Trophoblast cell (in vitro differentiated cells and primary cell): ENCODE measurements around the gene ANXA6.

Source experiments
- DNase-seq, 2 donors: peaks; one replicate each; pipeline ENCODE4 v3.0.0-alpha.2; 2016
- H2AFZ ChIP-seq: 2 replicates; pipeline ENCODE4 v1.6.1; 2013; ENCODE audit warnings: low read length, moderate library complexity, mild to moderate bottlenecking; ENCODE audit not compliant: insufficient read depth, poor library complexity
- H2AK5ac ChIP-seq: 2 replicates; pipeline ENCODE4 v1.6.1; 2013; ENCODE audit warnings: mild to moderate bottlenecking, low read length
- H2BK120ac ChIP-seq: 2 replicates; pipeline ENCODE4 v1.6.1; 2013; ENCODE audit warnings: low read length, mild to moderate bottlenecking, moderate library complexity; ENCODE audit not compliant: insufficient read depth, poor library complexity
- H2BK12ac ChIP-seq: 2 replicates; pipeline ENCODE4 v1.6.1; 2013; ENCODE audit warnings: mild to moderate bottlenecking, low read length, moderate library complexity
- H2BK5ac ChIP-seq: 2 replicates; pipeline ENCODE4 v1.6.1; 2013; ENCODE audit warnings: low read length, low read depth, moderate library complexity, mild to moderate bottlenecking; ENCODE audit not compliant: poor library complexity
- H3K14ac ChIP-seq: 2 replicates; pipeline ENCODE4 v1.6.1; 2013; ENCODE audit warnings: mild to moderate bottlenecking, low read length
- H3K18ac ChIP-seq: 2 replicates; pipeline ENCODE4 v1.6.1; 2013; ENCODE audit warnings: mild to moderate bottlenecking, low read length
- H3K23ac ChIP-seq: 2 replicates; pipeline ENCODE4 v1.6.1; 2013; ENCODE audit warnings: low read length
- H3K27ac ChIP-seq: 2 replicates; pipeline ENCODE4 v1.5.1; 2013; ENCODE audit warnings: low read depth, mild to moderate bottlenecking, inconsistent platforms, low read length, moderate library complexity
- H3K27me3 ChIP-seq: 2 replicates; pipeline ENCODE4 v1.6.1; 2013; ENCODE audit warnings: inconsistent platforms, mild to moderate bottlenecking, low read length, moderate library complexity; ENCODE audit not compliant: insufficient read depth
- H3K36me3 ChIP-seq, 2 experiments: 1 replicate in 1 of 2; 2 replicates in 1 of 2; pipeline ENCODE4 v1.6.1; 2013; ENCODE audit warnings: low read length in 2 of 2, mild to moderate bottlenecking in 2 of 2, moderate library complexity in 1 of 2; ENCODE audit not compliant: insufficient read depth in 2 of 2, control insufficient read depth in 1 of 2
- H3K4ac ChIP-seq: 2 replicates; pipeline ENCODE4 v1.6.1; 2013; ENCODE audit warnings: low read depth, mild to moderate bottlenecking, low read length, moderate library complexity
- H3K4me1 ChIP-seq, 2 experiments: 1 replicate in 1 of 2; 2 replicates in 1 of 2; pipeline ENCODE4 v1.6.1; 2013; ENCODE audit warnings: low read length in 2 of 2, mild to moderate bottlenecking in 2 of 2, moderate library complexity in 1 of 2; ENCODE audit not compliant: insufficient read depth in 2 of 2, control insufficient read depth in 1 of 2
- H3K4me2 ChIP-seq: 2 replicates; pipeline ENCODE4 v1.6.1; 2013; ENCODE audit warnings: inconsistent platforms, mild to moderate bottlenecking, low read length, moderate library complexity
- H3K4me3 ChIP-seq: 2 replicates; pipeline ENCODE4 v1.5.1; 2013; ENCODE audit warnings: mild to moderate bottlenecking, low read depth, low read length, inconsistent platforms
- H3K79me1 ChIP-seq: one replicate; pipeline ENCODE4 v1.6.1; 2013; ENCODE audit warnings: low read length
- H3K79me2 ChIP-seq: 2 replicates; pipeline ENCODE4 v1.6.1; 2013; ENCODE audit warnings: low read length, mild to moderate bottlenecking; ENCODE audit not compliant: control insufficient read depth, insufficient read depth, poor library complexity
- H3K9ac ChIP-seq: 2 replicates; pipeline ENCODE4 v1.6.1; 2013; ENCODE audit warnings: mild to moderate bottlenecking, low read length
- H3K9me3 ChIP-seq: 2 replicates; pipeline ENCODE4 v1.6.1; 2013; ENCODE audit warnings: low read depth, mild to moderate bottlenecking, control low read depth, inconsistent platforms, low read length; ENCODE audit not compliant: insufficient read depth
- H4K12ac ChIP-seq: 2 replicates; pipeline ENCODE4 v1.6.1; 2013; ENCODE audit warnings: low read depth, mild to moderate bottlenecking, low read length, moderate library complexity
- H4K8ac ChIP-seq: 2 replicates; pipeline ENCODE4 v1.6.1; 2013; ENCODE audit warnings: low read depth, mild to moderate bottlenecking, low read length, moderate library complexity
- H4K91ac ChIP-seq: one replicate; pipeline ENCODE4 v1.6.1; 2013; ENCODE audit warnings: low read depth, mild to moderate bottlenecking, low read length, moderate library complexity
- WGBS: extraction: QIAGEN DNeasy Blood & Tissue Kit; methylation state at CpG from one replicate; pipeline ENCODE4 v1.1.7; 2013; ENCODE audit warnings: missing lambda C conversion rate; ENCODE audit not compliant: insufficient read length, insufficient coverage; ENCODE audit errors: extremely low coverage; 5-methylcytosine and 5-hydroxymethylcytosine counted together

The ANXA6 gene

DNA sequence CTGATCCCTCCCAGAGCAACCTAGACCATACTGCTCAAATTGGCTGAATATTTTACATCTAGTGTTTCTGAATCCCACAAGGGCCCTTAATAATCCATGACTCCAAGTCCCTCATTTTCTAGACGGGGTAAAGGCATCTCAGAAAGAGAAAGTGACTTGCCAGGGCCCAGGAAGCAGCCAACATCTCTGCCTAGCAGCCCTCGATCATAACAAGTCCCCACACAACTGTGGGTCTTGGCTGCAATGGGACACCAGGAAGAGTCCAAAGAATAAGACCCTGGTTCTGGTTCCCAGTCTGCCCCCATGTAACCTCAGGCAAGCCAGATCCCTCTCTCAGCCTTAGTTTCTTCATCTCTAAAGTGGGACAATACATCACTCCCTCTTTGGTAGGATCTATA lies 6.3 kb downstream of the ANXA6 start:
- no peak overlapping the region for H2BK12ac ChIP-seq
- H3K27me3 ChIP-seq: no peaks in the 10 kb centered on the region
- peaks cover 10 to 14% of the 10 kb centered on the region in 2 experiments for H3K4me1 ChIP-seq
- H3K79me1 ChIP-seq: no peaks in the 10 kb centered on the region
- no peak overlapping the region for H2AFZ ChIP-seq
- H3K18ac ChIP-seq: no peak overlapping the region
- H2BK5ac ChIP-seq: no peak overlapping the region
- H3K4me3 ChIP-seq: no peak overlapping the region
- H3K9ac ChIP-seq: no peak overlapping the region
- H3K23ac ChIP-seq: no peak overlapping the region
- no peak overlapping the region for H3K4me2 ChIP-seq
- H3K36me3 ChIP-seq: peaks cover 6 to 7% of the 10 kb centered on the region in 2 experiments
- DNase-seq: no peak
- no peak overlapping the region for H4K8ac ChIP-seq
- H2BK120ac ChIP-seq: no peak overlapping the region
- H2AK5ac ChIP-seq: no peak overlapping the region
- no peak overlapping the region for H3K27ac ChIP-seq
- no CpG with 5 or more reads among the region's 2 CpGs for WGBS
- H3K4ac ChIP-seq: no peak overlapping the region
- no peak overlapping the region for H4K91ac ChIP-seq
- H3K9me3 ChIP-seq: no peaks in the 10 kb centered on the region
- H3K79me2 ChIP-seq: no peaks in the 10 kb centered on the region
- H4K12ac ChIP-seq: no peak overlapping the region
- no peak overlapping the region for H3K14ac ChIP-seq

DNA sequence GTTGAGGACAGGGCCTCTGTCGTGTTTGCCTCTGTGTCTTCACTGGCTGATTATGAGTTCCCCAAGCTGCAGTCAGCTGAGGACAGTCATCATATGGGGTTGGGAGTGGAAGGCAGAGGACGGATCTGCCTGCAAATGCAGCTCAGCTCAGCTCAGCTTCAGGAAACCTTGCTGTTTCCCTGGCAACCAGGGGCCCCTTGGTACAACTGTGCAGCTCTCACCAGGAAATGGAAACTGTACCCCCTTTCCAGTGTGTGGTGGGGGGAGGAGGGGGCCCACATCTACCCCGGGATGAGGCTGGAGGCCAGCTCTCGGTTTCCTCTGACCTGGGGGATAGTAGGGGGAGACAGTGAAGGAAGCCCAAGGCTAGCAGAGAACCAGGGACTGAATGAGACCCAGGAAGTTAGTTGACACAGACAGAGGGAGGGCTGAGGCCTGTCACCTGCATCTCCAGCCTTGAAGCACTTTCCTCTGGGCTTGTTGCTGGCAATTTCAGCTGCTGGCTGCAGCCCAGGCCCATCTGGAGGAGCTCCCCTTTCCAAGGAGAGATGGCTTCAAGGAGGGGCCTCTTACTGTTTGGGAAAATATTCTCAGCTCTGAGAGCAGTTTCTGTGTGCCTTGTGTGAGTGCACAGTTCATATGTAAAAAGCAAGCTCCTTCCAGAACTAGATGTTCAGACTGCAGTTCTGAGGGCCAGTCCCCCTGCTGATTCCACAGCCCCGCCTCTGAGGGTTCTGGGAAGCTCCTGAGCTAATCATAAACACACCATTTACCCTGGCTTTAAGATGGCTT lies 6.9 kb downstream of the ANXA6 start:
- no peaks in the 10 kb centered on the region for H3K79me2 ChIP-seq
- DNase-seq: no peak
- peaks cover 7 to 11% of the 10 kb centered on the region in 2 experiments for H3K4me1 ChIP-seq
- H4K12ac ChIP-seq: no peak overlapping the region
- H2BK12ac ChIP-seq: no peak overlapping the region
- H3K4ac ChIP-seq: no peak overlapping the region
- H3K9me3 ChIP-seq: no peaks in the 10 kb centered on the region
- H3K79me1 ChIP-seq: no peaks in the 10 kb centered on the region
- H4K91ac ChIP-seq: no peak overlapping the region
- H2BK5ac ChIP-seq: no peak overlapping the region
- no peak overlapping the region for H3K18ac ChIP-seq
- no peak overlapping the region for H3K27ac ChIP-seq
- no peak overlapping the region for H3K9ac ChIP-seq
- H2AK5ac ChIP-seq: no peak overlapping the region
- H4K8ac ChIP-seq: no peak overlapping the region
- no peak overlapping the region for H3K4me3 ChIP-seq
- no peak overlapping the region for H2AFZ ChIP-seq
- no peak overlapping the region for H2BK120ac ChIP-seq
- no peak overlapping the region for H3K23ac ChIP-seq
- H3K27me3 ChIP-seq: no peaks in the 10 kb centered on the region
- H3K4me2 ChIP-seq: no peak overlapping the region
- H3K14ac ChIP-seq: no peak overlapping the region
- no CpG with 5 or more reads among the region's 5 CpGs for WGBS
- H3K36me3 ChIP-seq: peaks cover 7 to 9% of the 10 kb centered on the region in 2 experiments

DNA sequence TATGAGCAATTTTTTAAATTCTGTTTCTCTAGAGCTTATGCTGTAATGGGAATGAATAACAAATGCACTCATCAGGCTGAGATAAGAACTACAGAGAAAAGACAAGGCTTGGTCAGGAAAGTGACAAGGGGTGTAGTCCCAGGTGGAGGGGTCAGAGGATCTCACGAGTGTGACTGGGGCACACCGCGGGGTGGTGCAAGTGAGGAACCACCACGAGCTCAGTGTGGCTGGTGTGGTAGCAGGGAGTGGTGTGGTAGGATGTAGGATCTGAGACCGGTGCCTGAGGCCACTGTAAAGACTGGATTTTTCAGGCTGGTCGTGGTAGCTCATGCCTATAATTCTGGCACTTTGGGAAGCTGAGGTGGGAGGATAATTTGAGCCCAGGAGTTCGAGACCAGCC lies 9.0 kb downstream of the ANXA6 start:
- H3K79me1 ChIP-seq: no peaks in the 10 kb centered on the region

DNA sequence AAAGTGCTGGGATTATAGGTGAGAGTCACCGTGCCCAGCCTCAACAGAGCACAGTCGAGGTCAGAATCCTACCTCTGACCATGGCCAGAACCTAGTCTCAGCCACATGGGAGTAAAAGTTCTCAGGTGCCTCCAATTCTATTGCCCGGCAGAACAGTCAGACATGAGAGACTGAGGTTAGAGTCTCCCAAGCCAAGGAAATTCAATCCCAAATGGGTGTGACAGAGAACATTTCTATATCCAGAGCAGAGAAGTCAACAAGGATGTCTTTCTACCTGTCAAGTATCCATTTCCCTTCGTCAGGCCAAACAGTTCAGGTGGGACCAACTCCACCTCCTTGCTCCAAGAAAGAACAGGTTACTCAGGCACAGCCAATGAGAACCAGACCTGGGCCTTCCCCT lies 10.5 kb downstream of the ANXA6 start:
- H3K14ac ChIP-seq: no peak overlapping the region

More for the DNA sequence above, 9.0 kb downstream of the ANXA6 start:
- no CpG with 5 or more reads among the region's 7 CpGs for WGBS
- H2BK5ac ChIP-seq: no peak overlapping the region
- no peak overlapping the region for H3K14ac ChIP-seq
- H4K91ac ChIP-seq: no peak overlapping the region
- no peak overlapping the region for H2BK120ac ChIP-seq
- H3K27ac ChIP-seq: no peak overlapping the region
- H3K9me3 ChIP-seq: no peaks in the 10 kb centered on the region
- no peak overlapping the region for H3K4ac ChIP-seq
- H3K4me3 ChIP-seq: no peak overlapping the region
- H3K4me1 ChIP-seq: peaks cover 5 to 10% of the 10 kb centered on the region in 2 experiments
- peak in 1 of 2 donors; percentile 24 for DNase-seq
- H3K4me2 ChIP-seq: no peak overlapping the region
- H3K36me3 ChIP-seq: peaks cover 15 to 17% of the 10 kb centered on the region in 2 experiments
- H3K79me2 ChIP-seq: no peaks in the 10 kb centered on the region
- no peak overlapping the region for H2BK12ac ChIP-seq
- no peak overlapping the region for H2AFZ ChIP-seq
- H4K12ac ChIP-seq: no peak overlapping the region
- H3K9ac ChIP-seq: no peak overlapping the region
- no peak overlapping the region for H3K18ac ChIP-seq
- H3K27me3 ChIP-seq: no peaks in the 10 kb centered on the region
- no peak overlapping the region for H4K8ac ChIP-seq
- H2AK5ac ChIP-seq: no peak overlapping the region
- H3K23ac ChIP-seq: no peak overlapping the region

More for the DNA sequence above, 10.5 kb downstream of the ANXA6 start:
- H3K4me3 ChIP-seq: no peak overlapping the region
- H4K91ac ChIP-seq: no peak overlapping the region
- H4K8ac ChIP-seq: no peak overlapping the region
- no peak for DNase-seq
- no peaks in the 10 kb centered on the region for H3K9me3 ChIP-seq
- H4K12ac ChIP-seq: no peak overlapping the region
- no peak overlapping the region for H3K4ac ChIP-seq
- no peak overlapping the region for H3K9ac ChIP-seq
- no peak overlapping the region for H3K27ac ChIP-seq
- H2BK12ac ChIP-seq: no peak overlapping the region
- no peaks in the 10 kb centered on the region for H3K79me1 ChIP-seq
- no CpG with 5 or more reads among the region's 4 CpGs for WGBS
- no peak overlapping the region for H2AK5ac ChIP-seq
- H3K4me2 ChIP-seq: no peak overlapping the region
- no peaks in the 10 kb centered on the region for H3K79me2 ChIP-seq
- H3K18ac ChIP-seq: no peak overlapping the region
- no peak overlapping the region for H2BK5ac ChIP-seq
- H3K27me3 ChIP-seq: no peaks in the 10 kb centered on the region
- H3K36me3 ChIP-seq: peaks cover 15 to 17% of the 10 kb centered on the region in 2 experiments
- no peak overlapping the region for H2AFZ ChIP-seq
- no peak overlapping the region for H3K23ac ChIP-seq
- peaks cover 5 to 10% of the 10 kb centered on the region in 2 experiments for H3K4me1 ChIP-seq
- no peak overlapping the region for H2BK120ac ChIP-seq
